Activated CD8-positive, alpha-beta memory T cell treated with anti-CD3 and anti-CD28 coated beads, Interleukin-2, amount 10 ng/mL, durations not matched to agents 7 days and 5 days (primary cell): Measurements from ENCODE around the gene CLEC4F. TPM values are rescaled to one million over a fixed set of nuclear protein-coding genes. Genes with fewer than 3 reads are reported as not detected.

Source experiments
- ATAC-seq: fragments of 150-1000 bp; cut with Tn5 transposase; one replicate; pipeline ENCODE4 v1.10.0; 2021; ENCODE audit warnings: moderate library complexity
- CTCF ChIA-PET: fragments of 350-600 bp; sonication (Branson Sonifier 250); formaldehyde crosslinking; loops from one replicate; lab custom pipeline; 2021; ENCODE audit warnings: antibody characterized with exemption; lab: Charles Lee
- DNase-seq: peaks from one replicate; pipeline ENCODE4 v3.0.0-alpha.2; 2020
- H3K27ac Mint-ChIP-seq: one replicate; pipeline ENCODE4 v1.8.0; 2021; ENCODE audit warnings: mild to moderate bottlenecking, mixed read lengths
- H3K27me3 Mint-ChIP-seq: one replicate; pipeline ENCODE4 v1.8.0; 2021; ENCODE audit warnings: mixed read lengths
- H3K36me3 Mint-ChIP-seq: one replicate; pipeline ENCODE4 v1.8.0; 2021; ENCODE audit warnings: mild to moderate bottlenecking, mixed read lengths
- H3K4me1 Mint-ChIP-seq: one replicate; pipeline ENCODE4 v1.8.0; 2021; ENCODE audit warnings: mixed read lengths
- H3K4me3 Mint-ChIP-seq: one replicate; pipeline ENCODE4 v1.8.0; 2021; ENCODE audit warnings: mild to moderate bottlenecking, moderate library complexity, mixed read lengths
- H3K9me3 Mint-ChIP-seq: one replicate; pipeline ENCODE4 v1.8.0; 2022; ENCODE audit warnings: low read depth, mixed read lengths
- total RNA-seq, 2 experiments: library from RNA; stranded (reverse); gene quantifications; one replicate each; pipeline ENCODE4 v1.2.3, GENCODE V29; 2021

The CLEC4F gene
- total RNA-seq, 2 experiments from 2014 or later = not detected

DNA sequence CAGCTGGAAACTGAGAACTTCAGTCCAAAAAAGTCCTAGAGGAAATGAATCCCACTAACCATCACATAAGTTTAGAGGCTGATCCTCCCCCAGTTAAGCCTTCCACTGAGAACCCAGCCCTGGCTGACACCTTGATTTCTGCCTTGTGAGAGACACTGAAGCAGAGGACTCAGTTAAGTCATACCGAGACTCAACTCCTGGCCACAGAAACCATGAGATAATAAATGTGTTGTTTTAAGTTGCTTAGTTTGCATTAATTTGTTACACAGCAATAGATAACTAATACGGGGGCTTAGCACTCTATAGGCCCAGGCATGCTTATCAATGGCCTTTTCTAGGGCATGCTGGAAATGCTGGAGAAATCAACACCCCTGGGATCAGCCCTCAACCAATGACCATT lies 49.0 kb downstream of the CLEC4F start:
- no peaks in the 10 kb centered on the region for H3K36me3 Mint-ChIP-seq
- no peaks in the 10 kb centered on the region for H3K9me3 Mint-ChIP-seq
- peaks cover 17% of the 10 kb centered on the region for H3K4me1 Mint-ChIP-seq
- peak; percentile 52 for ATAC-seq
- no peak overlapping the region for H3K27ac Mint-ChIP-seq
- no peak for DNase-seq
- peaks cover 87% of the 10 kb centered on the region for H3K27me3 Mint-ChIP-seq
- H3K4me3 Mint-ChIP-seq = no peak overlapping the region
- CTCF ChIA-PET = no interaction called here

DNA sequence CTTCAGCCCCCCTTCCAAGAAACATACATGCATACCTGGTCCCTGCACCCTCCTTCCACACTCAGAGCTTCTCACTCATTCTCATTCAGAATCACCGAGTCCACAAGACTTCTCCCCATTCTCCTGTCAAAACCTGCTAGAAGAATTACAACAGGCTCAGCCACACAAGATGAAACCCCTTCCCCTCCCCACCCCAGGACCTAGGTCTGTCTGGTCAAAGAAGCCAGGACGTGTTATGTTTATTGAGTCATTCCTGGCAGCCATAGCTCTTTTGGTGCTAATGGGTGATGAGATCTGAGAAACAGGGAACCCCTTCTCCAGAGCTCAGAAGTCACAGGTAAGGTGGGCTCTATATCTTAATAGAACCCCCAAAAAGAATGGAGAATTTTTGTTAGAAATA lies 50.9 kb downstream of the CLEC4F start:
- Mint-ChIP-seq H3K36me3 (no peaks in the 10 kb centered on the region), H3K27ac (peak overlapping the region; percentile 20), H3K4me3 (no peak overlapping the region), H3K27me3 (peaks cover 87% of the 10 kb centered on the region), H3K4me1 (peaks cover 18% of the 10 kb centered on the region), H3K9me3 (no peaks in the 10 kb centered on the region)
- CTCF ChIA-PET = interaction anchor here (1.2 to 1.9 kb wide), 2 partner anchors 215 to 465 kb away, joined by 3 to 4 read pairs; no protein-coding TSS in a partner anchor
- ATAC-seq = no peak
- no peak for DNase-seq

DNA sequence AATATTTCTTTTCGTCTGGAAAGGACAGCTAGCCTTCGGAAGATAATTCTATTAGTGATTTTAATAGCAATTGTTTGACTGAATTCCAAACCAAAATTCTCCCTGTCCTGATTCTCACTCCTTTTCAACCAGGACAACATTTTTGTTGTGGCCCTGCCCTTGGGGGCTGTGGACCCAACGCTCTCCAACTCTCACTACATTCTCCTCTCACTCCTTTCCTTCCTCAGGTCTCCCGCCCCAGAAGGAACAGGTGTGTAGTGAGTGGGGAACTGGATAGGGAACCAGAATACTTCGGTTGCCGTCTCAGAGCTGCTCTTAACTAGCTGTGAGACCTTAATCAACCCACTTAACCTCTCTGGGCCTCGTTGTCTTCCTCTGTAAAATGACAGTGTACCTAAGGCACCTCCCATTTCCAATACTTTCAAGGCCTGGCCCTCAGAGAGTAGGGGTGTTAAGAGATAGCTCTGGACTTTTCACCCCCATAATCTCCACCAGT lies 51.8 kb downstream of the CLEC4F start:
- H3K27me3 Mint-ChIP-seq = peaks cover 85% of the 10 kb centered on the region
- no peaks in the 10 kb centered on the region for H3K9me3 Mint-ChIP-seq
- DNase-seq = no peak
- no peak overlapping the region for H3K4me3 Mint-ChIP-seq
- no peak for ATAC-seq
- H3K4me1 Mint-ChIP-seq = peaks cover 18% of the 10 kb centered on the region
- H3K36me3 Mint-ChIP-seq = no peaks in the 10 kb centered on the region
- CTCF ChIA-PET = interaction anchor here (0.9 to 1.9 kb wide), 7 partner anchors 17 to 465 kb away, joined by 3 to 6 read pairs (median 4); no protein-coding TSS in a partner anchor
- no peak overlapping the region for H3K27ac Mint-ChIP-seq

DNA sequence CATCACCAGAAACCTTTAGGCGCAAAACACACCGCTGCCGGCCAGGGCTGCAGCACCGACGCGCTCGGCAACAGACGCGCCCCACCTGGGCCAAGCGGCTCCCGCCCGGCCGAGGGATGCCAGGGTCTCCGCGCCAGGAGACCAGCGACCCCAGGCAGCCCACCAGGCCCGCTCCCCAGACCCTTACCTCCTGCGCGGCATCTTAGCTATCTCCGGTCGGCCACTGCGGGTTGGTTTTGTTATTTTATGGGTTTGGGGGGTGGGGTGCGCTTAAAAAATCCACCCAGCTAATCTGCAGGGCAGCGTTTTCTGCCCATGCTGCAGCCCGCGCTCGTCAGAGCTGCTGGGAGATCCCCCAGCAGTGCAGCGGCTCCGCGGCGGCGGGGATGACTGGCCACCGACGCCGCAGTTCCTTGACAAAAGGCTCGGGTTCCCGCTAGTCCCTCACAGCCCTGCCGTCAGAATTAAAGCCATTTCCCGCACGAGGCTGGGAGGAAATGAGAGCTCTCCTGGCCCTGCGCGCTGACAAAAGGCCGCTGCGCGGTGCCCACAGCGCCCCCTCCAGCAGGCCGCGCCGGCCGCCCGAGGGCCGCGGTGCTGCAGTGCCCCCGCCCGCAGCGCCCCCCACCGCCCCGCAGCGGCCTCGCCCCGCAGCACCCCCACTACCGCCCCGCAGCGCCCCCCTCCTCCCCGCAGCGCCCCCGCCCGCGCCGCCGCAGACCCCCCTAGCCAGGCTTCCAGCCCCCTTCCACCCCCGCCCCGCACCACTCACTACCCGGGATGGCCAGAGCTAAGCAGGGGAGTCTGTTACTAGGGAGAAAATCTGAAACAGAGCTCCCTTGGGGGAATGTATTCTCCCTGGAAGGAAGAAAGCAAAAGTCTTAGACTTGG lies 52.5 kb downstream of the CLEC4F start, which contains the start of gene ADD2:
TSS of gene ADD2 (minus strand) at position 502 of the 891 bp plus-strand sequence. CDS start 61,792 bp downstream, outside the sequence.
- H3K27ac Mint-ChIP-seq = no peak within 1 kb of the TSS
- peaks cover 18% of the 10 kb centered on the region for H3K4me1 Mint-ChIP-seq
- peak; percentile 72 for ATAC-seq
- H3K27me3 Mint-ChIP-seq = peaks cover 81% of the 10 kb centered on the region
- H3K9me3 Mint-ChIP-seq = no peaks in the 10 kb centered on the region
- peak within 1 kb of the TSS; percentile 63 for H3K4me3 Mint-ChIP-seq
- H3K36me3 Mint-ChIP-seq = no peaks in the 10 kb centered on the region
- DNase-seq = peak; percentile 65
- CTCF ChIA-PET = interaction anchor here (0.9 to 1.9 kb wide), 7 partner anchors 17 to 464 kb away, joined by 3 to 6 read pairs (median 4); no protein-coding TSS in a partner anchor

DNA sequence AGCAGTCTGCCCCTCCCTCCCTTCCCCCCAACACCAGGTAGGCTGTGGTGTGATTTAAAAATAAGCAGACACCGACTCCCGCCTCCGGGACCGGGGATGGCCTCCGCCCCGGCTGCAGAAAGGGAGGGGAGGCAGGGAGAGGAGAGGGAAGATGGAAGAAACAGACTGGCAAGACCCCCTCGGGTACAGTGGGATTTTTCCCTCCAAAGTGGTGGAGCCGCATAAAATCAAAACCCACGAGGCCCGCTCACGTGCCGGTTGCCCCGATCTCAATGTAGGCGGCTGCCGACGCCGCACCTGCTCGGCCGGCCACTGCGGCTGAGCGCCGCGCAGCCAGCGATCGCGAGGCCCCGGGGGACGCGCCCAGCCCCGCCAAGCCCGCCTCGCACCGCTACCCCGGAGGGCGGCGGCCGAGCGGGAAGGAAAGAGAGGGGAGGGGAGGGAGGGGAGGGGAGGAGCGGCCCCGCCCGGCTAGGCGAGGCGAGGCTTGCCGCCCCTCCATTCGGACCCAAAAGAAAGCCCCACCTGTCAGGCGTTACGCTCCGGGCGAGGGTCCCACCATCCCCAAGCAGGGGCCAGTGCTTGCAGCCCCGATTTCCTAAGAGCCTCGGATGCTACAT lies 53.2 kb downstream of the CLEC4F start:
- H3K4me1 Mint-ChIP-seq = peaks cover 18% of the 10 kb centered on the region
- no peaks in the 10 kb centered on the region for H3K9me3 Mint-ChIP-seq
- ATAC-seq (peak; percentile 34), DNase-seq (no peak)
- H3K4me3 Mint-ChIP-seq = peak overlapping the region; percentile 63
- H3K36me3 Mint-ChIP-seq = no peaks in the 10 kb centered on the region
- CTCF ChIA-PET = interaction anchor here (0.9 to 1.6 kb wide), 3 partner anchors 23 to 181 kb away, joined by 3 to 6 read pairs (median 4); partner anchors contain the start of gene FIGLA
- H3K27ac Mint-ChIP-seq = no peak overlapping the region
- H3K27me3 Mint-ChIP-seq = peaks cover 75% of the 10 kb centered on the region

DNA sequence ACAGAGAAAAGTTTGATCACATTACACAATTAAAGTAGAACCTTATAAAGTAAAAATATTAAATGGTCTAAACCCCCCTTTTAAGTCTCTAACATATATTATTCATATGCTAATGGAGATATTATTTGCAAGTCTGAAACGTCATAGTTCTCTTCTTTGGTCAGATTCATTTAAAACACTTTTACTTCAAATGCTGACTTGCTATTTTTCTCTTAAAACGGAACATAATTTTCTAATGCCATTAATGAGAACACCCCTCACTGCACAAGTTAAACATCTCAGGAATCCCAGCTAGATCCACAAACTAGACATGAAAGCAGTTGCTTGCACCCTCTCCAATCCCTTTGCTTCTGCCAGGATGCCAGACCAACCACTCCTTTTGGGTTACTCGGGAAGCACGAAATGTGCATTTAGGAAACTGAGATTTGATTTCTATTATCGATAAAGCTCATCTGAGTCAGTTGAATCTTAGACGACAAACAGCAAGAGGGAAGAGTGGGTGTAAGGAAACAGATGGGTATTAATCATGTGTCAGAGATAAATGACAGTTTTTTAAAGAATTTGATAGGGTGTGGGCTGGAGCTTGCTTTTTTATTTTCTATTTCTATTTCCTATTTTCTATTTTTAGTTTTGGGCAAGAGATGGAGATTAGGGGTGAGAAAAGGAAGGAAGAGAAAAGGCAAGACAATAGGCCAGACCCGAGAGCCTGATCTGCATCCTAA lies 53.9 kb downstream of the CLEC4F start:
- H3K4me1 Mint-ChIP-seq = peaks cover 17% of the 10 kb centered on the region
- H3K4me3 Mint-ChIP-seq = peak overlapping the region; percentile 19
- CTCF ChIA-PET = interaction anchor here (0.9 kb wide), 1 partner anchor 24 kb away, joined by 4 read pairs; the partner anchor contains the start of gene FIGLA
- no peak for DNase-seq
- H3K9me3 Mint-ChIP-seq = no peaks in the 10 kb centered on the region
- H3K36me3 Mint-ChIP-seq = no peaks in the 10 kb centered on the region
- no peak overlapping the region for H3K27ac Mint-ChIP-seq
- H3K27me3 Mint-ChIP-seq = peaks cover 75% of the 10 kb centered on the region
- no peak for ATAC-seq

DNA sequence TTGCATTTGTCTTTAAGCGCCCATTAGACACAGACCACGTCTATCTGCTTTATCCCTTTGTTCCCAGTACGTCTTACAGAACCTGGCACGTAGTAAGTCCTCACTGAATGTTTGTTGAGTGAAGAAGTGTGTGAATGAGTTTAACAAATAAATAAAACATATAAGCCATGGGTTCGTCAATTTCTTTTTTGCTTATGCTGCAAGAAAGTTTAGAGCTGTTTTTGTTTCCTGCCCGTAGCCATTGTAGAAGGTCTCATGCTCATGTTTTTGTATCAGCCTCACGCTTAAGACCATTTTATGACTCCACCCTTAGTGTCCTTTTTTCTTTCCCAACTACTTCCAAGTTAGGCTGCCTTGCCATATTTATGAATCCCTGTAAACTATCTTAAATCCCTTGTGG lies 54.9 kb downstream of the CLEC4F start:
- Mint-ChIP-seq H3K36me3 (no peaks in the 10 kb centered on the region), H3K4me3 (no peak overlapping the region), H3K4me1 (peaks cover 11% of the 10 kb centered on the region), H3K9me3 (no peaks in the 10 kb centered on the region), H3K27ac (no peak overlapping the region), H3K27me3 (peaks cover 70% of the 10 kb centered on the region)
- DNase-seq = no peak
- CTCF ChIA-PET = no interaction called here
- no peak for ATAC-seq

DNA sequence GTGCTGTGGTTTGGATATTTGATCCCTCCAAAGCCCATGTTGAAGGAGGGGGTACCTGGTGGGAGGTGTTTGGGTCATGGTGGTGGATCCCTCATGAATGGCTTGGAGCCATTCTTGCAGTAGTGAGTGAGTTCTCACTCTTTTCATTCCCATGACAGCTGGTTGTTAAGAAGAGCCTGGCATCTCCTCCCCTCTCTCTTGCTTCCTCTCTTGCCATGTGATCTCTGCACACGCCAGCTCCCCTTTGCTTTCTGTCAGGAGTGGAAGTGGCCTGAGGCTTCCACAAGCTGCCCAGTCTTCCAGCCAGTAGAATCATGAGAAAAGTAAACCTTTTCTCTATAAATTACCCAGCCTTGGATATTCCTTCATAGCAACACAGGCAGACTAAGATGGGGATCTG lies 61.0 kb downstream of the CLEC4F start:
- ATAC-seq (no peak), DNase-seq (no peak)
- CTCF ChIA-PET = no interaction called here
- no peak overlapping the region for H3K27ac Mint-ChIP-seq
- H3K27me3 Mint-ChIP-seq = peaks cover 51% of the 10 kb centered on the region
- no peak overlapping the region for H3K4me3 Mint-ChIP-seq
- no peaks in the 10 kb centered on the region for H3K36me3 Mint-ChIP-seq
- no peaks in the 10 kb centered on the region for H3K9me3 Mint-ChIP-seq
- no peaks in the 10 kb centered on the region for H3K4me1 Mint-ChIP-seq

Other genes starting within 250 kb of the CLEC4F start
- gene ADD2, start 52.4 kb downstream of the CLEC4F start, total RNA-seq = 1 to 10 TPM in 1 of 2 experiments, under 1 TPM in 1; 0.45 to 1.2 TPM
- gene FIGLA, start 30.0 kb downstream of the CLEC4F start, total RNA-seq = not detected
- not detected for gene CD207, start 15.2 kb upstream of the CLEC4F start, total RNA-seq
- not detected for gene VAX2, start 80.0 kb upstream of the CLEC4F start, total RNA-seq
- not detected for gene ATP6V1B1, start 115.3 kb upstream of the CLEC4F start, total RNA-seq
- gene ANKRD53, start 158.0 kb upstream of the CLEC4F start, total RNA-seq = not detected
- 10 to 100 TPM; 39.2 to 58.1 TPM for gene TEX261, start 174.3 kb upstream of the CLEC4F start, total RNA-seq
- gene NAGK, start 248.0 kb upstream of the CLEC4F start, total RNA-seq = 10 to 100 TPM; 54.6 to 78.4 TPM